GM19099 (cell line): ENCODE data around the gene HHLA2.

Experiments used
- POLR2A ChIP-seq: IDR thresholded peaks from 3 replicates; pipeline ENCODE4 v1.6.1; 2011; ENCODE audit warnings: low read depth; ENCODE audit not compliant: insufficient read length; ENCODE audit errors: extremely low read depth

The HHLA2 gene

DNA sequence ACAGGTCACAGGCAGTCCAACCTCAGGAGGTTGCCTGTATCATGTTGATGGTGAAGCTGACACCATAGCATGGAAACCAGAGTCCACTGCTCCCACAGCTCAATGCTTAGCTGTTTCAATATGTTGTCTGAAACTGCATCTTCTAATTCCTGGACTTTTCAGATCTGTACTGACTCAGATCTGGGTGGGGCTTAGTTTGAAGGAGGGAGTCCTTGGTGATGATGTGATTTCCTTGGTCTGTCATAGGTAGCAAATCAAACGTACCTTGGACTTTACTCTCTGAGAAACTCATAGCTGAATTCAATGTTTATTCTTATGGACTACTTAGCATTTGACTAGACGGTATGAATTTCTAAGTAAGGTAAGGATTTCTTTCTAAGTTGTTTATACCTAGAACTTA lies at the start of gene HHLA2:
HHLA2 (plus strand) TSS at position 310 of the 400 bp plus-strand sequence. CDS start 55,266 bp downstream, outside the sequence.
- TF ChIP-seq POLR2A, result no peak

GRCh38 chr3:108250626-108251025 lies 45.7 kb upstream of the HHLA2 start:
- no peak for TF ChIP-seq POLR2A

DNA sequence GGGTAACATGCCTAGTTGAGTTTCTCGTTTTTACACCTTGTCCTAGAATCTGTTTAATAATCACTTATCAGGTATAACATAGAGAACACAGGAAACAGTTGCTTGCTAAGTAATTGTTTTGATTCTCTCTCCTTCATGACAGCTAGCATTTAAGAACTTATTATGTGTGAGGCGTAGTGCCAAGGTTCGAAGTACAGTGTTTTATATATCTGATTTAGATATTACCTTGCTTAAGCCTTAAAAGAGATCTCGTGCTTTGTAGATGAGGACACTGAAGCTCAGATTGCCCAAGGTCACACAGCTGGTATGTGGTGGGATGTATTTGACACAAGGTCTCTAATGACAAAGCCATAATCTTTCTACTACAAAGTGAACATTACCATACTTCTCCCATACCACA lies 45.1 kb upstream of the HHLA2 start:
- no peak for TF ChIP-seq POLR2A

DNA sequence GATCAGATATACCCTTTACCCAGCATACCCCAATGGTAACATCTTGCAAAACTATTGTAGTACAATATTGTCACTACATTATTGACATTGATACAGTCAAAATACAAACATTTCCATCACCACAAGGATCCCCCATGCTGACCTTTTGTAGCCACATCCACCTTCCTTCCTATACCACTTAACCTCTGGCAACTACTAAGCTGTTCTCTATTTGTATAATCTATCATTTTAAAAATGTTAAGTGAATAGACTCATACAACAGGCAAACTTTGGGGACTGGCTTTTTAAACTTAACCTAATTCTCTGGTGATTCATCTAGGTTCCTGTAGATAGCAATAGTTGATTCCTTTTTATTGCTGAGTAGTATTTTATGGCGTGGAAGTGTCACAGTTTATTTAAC lies 44.5 kb upstream of the HHLA2 start:
- no peak for TF ChIP-seq POLR2A

DNA sequence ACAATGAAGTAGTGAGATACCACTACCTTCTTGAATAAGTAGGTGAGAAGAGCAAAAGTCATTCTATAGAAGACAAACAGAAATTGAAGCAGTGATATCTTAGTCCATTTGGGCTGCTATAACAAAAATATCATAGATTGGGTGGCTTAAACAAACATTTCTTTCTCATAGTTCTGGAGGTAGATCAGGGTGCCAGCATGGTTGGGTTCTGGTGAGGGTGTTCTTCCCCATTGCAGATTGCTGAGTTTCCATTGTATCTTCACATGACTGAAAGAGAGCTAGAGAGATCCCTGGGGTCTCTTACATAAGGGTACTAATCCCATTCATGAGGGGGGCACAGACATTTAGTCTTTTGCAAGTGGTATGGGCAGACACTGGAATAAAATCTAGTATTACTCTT lies 41.2 kb upstream of the HHLA2 start:
- TF ChIP-seq POLR2A, result no peak

DNA sequence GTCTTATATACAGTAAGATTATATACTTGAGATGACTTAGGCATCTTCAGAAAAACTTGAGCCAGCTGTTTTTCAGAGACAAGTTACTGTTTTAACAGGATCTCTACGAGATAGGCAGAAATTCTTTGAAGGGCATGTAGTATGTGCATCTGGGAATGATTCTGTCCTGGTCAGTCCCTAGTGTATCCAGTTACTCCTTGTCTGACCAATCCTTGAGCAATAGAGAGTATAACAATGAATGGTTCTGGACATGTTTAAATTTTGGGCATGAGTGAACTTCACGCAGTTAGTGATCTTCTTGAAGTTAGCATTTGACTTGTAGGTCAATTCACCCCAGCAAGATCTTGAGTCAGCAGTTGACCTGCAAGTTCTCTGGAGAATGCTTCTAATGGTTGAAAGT lies 24.7 kb upstream of the HHLA2 start:
- TF ChIP-seq POLR2A, result no peak

GRCh38 chr3:108280476-108280875 lies 15.9 kb upstream of the HHLA2 start:
- TF ChIP-seq POLR2A, result no peak

- TF ChIP-seq POLR2A, result no peak
Observed at GRCh38 chr3:108281670-108282069, 14.7 kb upstream of the HHLA2 start.

- TF ChIP-seq POLR2A, result no peak
Observed at GRCh38 chr3:108283006-108283405, 13.3 kb upstream of the HHLA2 start.

- no peak for TF ChIP-seq POLR2A
Observed at GRCh38 chr3:108283989-108284388, 12.4 kb upstream of the HHLA2 start.

GRCh38 chr3:108285176-108285575 lies 11.2 kb upstream of the HHLA2 start:
- TF ChIP-seq POLR2A, result no peak

DNA sequence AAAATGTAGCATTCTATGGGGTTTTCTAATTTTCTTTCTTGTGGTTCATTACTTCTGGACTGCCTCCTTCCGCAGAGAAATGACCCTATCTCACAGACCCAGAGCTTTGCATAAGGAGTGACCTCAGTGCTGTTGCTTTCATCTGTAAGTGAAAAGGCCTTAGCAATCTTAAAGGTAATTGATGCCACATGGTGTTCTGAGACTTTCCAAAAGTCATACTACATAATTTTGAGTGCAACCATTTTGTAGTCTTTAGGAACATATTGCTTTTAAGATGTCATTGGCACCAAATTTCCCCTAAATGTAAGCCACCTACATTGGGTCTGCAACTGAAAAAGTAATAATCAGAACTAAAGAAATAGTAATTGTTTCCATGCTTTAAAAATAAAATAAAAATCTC lies 9.2 kb upstream of the HHLA2 start:
- TF ChIP-seq POLR2A, result no peak

- no peak for TF ChIP-seq POLR2A
Observed at GRCh38 chr3:108289159-108289558, 7.2 kb upstream of the HHLA2 start.

GRCh38 chr3:108292450-108292849 lies 3.9 kb upstream of the HHLA2 start:
- no peak for TF ChIP-seq POLR2A

DNA sequence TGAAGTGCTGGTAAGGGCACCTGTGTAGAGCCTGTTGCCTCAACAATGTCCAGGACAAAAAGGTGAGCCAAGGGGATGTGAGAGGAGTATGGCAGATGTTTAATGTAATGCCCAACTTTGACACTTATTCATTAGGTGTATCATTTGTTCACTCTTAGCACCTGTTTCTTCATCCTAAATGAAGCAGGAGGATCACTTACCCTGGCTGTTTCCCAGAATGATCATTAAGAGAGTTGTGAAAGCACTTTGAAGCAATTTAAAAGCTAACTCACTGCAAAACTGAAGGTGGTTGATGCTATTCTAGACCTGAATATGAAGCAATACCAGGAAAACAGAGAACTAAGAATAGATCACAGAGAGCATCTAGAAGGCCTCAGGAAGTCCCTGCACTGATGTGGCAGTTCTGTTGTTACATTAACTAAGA lies 3.4 kb upstream of the HHLA2 start:
- TF ChIP-seq POLR2A, result no peak

GRCh38 chr3:108293858-108294257 lies 2.5 kb upstream of the HHLA2 start:
- no peak for TF ChIP-seq POLR2A

- TF ChIP-seq POLR2A, result no peak
Observed at GRCh38 chr3:108295421-108296175, 750 bp upstream of the HHLA2 start.
